NCI-H128 (cell line): ENCODE measurements around the gene MEGF11.

ENCODE experiments used
- DNase-seq: peaks from one replicate; lab custom pipeline; 2025; ENCODE audit not compliant: unreplicated experiment; lab: John Stamatoyannopoulos, UW

The MEGF11 gene

DNA sequence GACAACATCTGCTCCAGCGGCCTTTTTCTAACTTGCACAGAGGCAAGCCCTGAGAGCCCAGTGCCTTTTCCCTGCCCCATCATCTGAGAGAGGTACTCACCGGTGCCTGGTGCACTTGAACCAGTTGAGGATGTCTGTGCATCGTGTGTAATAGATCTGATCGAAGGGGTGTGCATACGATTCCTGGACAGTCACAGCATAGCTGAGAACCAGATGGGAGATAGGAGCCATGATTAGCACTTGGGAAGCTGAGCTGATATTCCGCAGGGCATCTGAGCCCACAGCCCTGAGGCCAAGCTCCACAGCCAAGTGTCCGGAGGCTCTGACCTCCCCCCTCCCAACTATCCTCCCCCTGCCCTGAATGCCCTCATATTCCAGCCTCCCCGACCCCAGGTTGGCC, 129.8 kb downstream of the MEGF11 start:
- no peak for DNase-seq

DNA sequence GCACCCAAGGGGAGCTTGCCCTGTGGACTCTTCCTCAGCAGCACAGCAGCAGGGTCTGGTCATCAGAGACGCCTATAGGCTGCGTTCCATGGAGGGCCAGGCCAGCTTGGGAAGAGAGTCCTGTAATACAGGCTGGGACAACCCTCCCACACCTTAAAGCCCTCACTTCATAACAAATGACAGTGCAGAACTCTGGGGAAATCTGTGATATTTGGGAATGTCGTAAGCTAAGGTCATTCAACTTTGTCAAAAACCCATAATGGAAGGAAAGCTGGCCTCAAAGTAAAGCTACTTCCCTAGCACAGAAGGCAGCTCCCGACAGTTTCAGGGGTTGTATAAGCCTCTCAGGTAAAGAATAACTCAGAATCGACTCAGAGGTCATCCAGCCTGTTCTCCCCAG, 133.1 kb downstream of the MEGF11 start:
- no peak for DNase-seq

DNA sequence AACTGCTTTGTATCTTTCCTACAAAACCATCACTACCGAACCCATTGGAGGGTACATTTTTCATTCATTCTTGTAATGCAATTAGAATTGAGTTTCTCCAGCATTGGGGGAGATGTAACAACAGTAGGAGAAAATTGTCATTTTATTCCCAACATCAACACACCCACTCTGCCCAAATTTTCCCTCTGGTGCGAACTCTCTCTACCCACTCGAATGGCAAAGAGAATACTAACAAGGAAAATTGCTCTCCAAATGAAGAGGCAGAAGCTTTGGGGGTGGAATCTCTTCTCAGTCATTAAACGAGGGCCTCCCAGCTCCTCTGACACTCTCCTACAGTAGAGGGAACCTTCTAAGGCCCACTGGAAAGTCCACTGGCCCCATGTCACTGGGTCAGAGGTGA, 135.7 kb downstream of the MEGF11 start:
- DNase-seq = no peak

DNA sequence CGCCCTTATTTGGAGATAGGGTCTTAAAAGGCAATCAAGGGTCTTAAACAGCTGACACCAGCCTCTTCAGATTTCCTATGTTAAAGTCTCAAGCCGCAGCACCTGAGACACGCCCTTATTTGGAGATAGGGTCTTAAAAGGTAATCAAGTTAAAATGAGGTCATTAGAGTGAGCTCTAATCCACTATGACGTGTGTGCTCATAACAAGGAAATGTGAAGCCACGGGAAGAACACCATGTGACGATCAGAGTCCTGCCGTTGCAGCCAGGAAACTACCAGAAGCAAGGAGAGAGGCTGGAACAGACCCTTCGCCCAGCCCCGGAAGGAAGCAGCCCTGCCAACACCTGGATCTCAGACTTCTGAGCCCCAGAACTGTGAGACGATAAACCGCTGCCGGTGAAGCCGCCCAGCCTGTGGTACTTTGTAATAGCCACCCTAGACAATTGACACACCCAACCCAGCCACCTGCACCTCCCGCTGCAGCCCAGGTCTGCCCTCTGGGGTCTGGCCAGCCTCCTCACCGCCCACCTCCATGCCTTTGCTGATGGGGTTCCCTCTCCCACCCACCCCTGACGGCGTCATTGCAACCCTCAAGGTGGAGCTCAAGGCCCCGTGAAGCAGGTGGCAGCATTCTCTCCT, 137.9 kb downstream of the MEGF11 start:
- DNase-seq = no peak

DNA sequence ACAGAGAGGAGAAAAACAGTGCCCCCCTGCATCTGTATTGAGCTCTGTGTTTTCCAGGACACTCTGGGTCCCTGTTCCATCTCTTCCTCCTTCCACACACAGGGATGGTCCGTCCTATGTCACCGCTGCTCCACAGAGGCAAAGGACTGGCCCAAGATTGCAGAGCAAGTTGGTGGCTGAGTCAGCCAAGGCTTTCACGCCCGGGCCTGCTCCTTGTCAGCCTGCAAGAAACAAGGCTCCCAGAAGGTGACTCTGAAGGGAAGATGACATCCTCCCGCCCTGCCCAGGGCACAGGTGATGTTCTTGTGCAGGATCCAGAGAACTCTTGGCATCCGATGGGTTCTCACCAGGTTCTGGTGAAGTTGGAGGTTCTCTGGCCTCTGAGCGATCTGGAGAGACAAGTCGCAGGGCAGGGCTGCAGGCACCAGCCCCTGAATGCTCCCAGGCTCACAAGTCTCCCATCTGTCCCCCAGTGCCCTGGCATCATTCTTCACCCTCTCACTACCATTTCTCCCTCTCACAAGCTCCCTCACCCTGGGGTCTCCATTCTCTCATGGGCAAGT, 138.6 kb downstream of the MEGF11 start:
- no peak for DNase-seq

DNA sequence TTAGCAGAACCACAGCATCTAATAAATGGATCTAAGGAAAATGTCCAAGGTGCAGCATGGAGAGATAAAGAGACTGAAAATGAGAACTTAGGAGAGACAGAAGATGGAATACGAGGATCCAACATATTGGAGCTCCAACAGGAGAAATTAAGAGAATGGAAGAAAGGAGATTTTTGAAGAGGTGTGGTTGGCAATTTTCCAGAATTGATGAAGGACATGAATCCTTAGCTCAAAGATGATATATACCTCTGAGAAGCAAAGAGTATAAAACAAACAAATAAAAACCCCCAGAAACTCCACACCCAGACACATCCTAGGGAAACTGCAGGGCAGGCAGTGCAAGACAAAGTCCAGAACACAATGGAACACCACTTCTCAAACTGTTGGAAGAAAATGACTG, 141.2 kb downstream of the MEGF11 start:
- no peak for DNase-seq

DNA sequence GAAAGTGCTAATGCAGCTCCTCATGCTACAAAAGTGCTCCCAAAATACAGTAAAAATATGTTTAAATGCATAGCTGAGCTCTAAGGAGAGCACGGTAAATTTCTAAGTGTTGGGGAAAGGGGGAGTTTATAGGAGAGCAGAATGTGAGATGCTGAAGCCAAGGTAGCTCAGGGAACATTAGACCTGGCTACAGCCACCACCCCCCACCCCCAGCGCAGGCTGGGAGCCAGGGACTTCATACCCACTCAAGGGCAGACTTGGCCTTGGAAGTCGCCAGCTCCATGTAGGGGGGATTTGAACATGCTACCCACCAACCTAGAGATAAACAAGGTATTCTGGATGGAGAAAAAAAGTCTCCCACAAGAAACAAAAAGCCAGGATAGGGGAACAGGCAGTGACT, 142.2 kb downstream of the MEGF11 start:
- DNase-seq = no peak

DNA sequence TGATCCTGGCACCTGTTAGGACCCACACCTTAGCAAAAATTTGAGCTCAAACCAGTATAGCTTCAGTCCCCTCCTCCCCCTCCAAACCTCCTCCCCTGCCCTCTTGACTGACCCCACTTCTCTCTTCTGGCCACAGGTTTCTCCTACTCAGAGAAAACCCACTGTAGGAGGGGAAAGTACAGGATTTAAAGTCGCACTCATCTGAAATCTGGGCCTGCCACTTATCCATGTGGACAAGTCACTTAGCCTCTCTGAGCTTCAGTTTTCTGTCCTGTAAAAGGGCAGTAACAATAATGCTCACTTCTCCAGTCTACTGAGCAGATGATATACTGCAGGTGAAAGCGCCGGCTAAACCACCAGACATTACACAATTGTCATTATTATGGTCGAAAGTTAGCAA, 142.7 kb downstream of the MEGF11 start:
- no peak for DNase-seq

DNA sequence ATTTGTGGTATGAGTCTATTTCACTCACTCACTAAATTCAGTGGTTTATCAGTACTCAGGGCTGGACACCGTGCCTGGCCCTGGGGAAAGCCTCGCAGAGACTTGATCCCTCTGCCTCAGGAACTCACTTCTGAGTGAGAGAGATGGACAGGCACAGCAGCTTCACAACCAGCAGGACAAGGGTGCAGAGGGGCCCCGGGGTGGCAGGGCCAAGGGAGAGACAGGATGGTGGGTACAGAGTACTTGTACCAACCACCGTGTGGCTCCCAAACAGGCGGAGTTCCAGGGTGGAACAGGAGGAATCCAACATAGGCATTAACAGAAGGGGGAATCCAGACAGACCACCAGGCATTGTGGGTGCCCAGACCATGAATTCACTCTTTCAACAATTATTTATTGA, 143.7 kb downstream of the MEGF11 start:
- no peak for DNase-seq

DNA sequence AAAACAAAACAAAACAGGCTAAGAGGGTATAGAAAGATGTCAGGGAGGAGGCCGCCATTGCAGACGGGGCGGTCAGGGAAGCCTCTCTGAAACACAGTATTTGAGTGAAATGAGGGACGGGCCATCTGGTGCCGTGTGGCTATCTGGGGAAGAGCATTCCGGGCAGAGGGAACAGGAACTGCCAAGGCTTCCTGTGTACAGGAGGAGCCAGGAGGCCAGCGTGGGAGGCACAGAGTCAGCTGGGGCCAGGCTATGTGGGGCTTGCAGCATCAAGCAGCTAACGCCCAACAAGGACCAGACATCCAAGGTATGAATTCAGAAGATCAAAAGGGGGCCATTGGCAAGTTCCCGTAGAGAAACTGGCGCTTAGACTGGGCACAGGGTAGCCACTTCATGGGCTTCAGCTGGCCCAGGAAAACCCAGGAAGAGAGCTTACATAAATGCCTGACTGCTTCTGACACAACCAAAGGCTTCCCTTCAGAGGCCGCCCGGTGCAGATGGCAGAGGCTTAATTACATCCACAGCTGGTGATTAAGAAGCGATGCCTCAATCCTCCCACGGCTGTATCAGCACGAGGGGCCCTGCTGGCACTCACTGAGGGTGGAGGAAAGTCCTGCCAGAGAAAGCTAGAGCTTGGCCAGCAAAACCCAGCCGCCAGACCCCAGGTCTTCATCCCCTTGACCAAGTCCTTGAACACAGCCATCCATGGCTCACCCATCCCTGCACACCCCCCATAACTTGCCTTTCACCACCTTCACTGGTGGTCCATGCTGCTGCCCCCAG, 144.9 kb downstream of the MEGF11 start:
- no peak for DNase-seq

DNA sequence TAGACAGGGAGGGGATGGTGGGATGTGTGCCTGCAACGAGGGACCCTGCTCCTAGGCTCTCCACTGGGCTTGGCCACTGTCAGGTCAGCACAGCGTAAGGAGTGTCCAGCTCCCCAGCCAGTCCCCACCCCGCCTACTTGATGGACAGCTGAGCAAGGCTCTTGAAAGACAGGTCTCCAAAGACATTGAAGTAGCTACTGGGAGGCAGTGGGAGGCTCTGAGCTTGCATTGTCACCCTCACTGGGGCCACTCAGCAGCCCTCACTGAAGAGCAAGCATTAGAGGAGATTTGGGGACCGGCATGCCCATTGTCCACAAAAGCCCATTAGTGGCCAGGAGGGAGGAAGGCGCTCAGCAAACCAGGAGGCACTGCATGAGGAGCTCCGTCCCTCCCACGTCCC, 146.5 kb downstream of the MEGF11 start:
- no peak for DNase-seq

DNA sequence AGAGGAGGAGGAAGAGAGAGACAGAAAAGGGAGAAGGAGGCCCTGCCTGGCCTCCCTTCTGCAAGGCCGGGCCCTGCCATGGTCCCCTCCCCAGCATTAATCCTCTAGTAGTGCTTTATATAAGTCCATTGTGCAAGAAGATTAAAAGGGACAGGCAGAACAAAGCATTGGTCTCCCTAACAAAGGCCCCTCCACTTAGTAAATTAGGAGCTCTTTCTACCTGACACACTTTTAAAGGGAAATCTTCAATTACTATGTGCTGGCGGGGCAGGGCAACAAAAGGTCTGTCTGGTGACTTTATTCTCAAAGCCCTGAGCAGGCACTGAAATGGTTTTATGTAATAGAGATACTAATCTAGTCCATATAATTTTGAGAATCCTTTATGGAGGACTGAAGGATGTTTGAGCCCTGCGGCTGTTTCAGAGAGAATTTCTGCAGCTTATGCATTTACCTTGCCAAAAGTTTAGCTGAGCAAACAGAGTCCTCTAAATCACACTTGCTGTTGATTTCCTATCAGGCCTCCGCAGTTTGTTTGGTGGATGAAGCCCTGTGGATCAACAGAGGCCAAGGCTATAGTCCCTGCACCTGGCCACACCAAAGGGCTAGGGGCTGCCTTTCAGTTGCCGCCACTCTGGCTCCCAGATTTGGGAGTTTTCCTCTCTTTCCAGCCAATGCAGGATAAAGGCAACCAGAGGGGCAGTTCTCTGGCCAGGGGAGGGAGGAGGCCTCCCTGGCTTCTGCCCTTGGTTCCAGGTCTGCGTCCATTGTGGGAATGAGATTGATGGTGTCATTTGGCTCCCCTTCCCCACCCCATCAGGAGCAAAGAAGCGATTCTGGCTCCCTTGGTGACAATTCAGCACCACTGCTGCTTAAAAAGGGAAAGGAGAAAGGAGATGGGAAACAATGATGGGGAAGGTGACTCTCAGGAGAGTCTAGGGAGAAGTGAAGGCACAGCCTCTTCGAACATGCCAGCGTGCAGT, 148.0 kb downstream of the MEGF11 start:
- no peak for DNase-seq

DNA sequence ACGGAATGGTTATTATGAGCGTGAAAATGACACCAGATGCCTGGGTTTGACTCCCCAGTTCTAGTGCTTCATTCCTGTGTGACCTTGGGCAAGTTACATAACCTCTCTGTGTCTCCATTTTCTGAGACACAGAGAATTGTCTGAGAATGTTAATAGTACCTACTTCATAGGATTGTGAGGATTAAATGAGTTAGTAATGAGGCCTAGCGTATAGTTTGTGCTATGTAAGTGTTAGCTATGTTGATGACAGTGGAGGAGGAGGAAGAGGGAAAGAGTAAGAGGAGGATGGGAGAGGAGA, 150.3 kb downstream of the MEGF11 start:
- DNase-seq = no peak

DNA sequence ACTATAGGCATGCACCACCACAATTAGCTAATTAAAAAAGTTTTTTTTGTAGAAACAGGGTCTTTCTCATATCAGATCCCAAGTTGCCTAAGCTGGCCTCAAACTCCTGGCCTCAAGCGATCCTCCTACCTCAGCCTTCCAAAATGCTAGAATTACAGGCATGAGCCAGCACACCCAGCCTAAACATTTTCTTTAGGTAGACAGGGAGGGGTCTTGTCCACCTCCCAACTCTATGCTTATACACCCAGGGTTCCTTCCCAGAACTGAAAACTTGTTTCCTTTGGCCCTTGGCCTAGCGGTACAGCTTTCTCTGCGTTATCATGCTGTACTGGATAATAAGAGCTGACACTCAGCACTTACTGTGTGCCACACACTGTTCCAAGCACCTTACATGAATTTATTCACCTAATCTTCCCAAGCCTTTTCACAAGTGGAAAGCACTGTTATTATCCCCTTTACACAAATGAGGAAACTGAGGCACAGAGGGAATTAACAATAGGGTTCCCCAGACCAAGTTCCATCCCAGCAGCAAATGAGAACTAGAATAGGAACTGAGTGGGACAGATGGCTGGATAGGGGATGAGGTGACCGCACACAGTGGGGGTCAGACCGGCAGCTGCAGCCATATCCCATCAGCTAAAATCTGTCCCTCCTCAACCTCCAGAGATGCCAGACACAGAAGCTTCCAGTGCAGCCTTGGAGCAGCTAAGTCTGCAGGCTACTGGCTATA, 150.8 kb downstream of the MEGF11 start:
- no peak for DNase-seq

DNA sequence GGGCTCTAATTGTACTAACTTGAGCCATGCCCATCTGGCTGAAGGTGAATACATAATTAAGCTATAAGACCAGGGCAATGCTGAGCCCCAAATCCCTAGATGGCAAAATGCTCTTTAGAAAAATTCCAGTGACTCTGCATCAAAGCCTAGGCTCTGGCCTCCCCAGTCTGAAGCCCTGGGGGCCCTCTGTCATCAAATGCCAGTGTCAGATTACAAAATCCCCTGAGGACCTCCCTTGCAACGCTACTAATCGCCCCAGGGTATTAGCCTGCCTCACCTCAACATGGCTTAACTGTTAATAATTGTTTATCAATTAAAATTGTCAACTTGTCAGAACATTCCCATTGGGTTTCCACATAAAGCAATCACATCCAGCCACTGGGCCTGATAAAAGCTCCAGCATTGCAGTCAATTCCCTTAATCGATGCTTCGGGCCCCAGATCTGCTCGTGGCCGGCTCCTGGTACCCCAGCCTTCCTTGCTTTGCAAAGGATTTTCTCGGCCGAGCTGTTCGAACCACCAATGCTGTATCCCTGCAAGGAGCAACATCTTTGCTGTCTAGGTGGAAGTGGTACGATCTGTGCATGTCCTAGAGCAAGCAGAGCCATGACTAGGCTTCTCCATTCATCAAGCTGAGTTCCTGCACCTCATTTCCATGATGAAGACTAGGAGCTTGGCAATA, 151.7 kb downstream of the MEGF11 start:
- DNase-seq = no peak

DNA sequence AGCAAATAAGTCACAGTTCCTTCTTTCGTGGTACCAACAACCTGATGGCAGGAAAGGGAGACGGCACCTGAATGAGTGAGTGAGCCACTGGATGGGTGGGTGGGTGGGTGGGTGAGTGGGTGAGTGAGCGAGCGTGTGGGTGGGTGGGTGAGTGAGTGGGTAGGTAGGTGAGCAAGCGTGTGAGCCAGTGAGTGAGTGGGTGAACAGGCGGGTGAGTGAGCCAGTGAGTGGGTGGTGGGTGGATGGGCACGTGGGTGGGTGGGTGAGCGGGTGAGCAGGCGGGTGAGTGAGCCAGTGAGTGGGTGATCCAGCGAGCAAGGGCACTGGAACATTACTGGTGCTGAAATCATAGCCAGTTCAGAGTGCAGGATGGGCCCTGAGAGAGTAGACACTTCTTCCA, 152.8 kb downstream of the MEGF11 start:
- DNase-seq = no peak

DNA sequence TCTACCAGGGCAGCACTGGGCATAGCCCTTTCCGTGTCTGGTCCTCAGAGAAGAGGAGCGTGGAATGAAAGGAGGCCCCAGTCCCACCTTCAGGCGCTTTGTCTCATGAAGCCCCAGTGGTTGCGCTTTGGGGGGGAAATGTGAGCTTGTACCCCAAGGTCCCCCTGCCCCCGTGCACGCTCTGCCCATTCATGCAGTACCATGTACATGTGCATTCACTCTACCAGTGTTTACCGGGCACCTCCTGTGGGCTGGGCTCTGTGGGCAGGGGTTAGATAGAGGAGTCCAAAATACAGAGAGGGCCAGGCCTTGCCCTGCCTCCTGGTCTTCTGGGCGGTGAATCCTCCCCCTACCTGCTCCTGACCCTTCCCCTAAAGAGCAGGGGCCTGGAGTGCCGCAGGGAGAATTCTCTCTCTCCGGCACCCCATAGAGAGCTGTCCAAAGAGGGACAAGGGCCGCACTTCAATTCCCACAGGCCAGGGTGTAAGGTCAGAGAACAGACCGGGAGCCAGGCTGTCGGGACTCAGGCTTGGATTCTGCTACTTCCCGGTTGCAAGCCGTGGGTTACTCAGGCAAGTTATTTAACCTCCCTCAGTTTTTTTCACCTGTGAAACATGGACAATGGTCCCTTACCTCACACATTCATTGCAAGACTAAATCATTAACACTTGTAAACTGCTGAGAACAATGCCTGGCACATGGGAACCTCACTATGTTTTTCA, 153.4 kb downstream of the MEGF11 start:
- no peak for DNase-seq

DNA sequence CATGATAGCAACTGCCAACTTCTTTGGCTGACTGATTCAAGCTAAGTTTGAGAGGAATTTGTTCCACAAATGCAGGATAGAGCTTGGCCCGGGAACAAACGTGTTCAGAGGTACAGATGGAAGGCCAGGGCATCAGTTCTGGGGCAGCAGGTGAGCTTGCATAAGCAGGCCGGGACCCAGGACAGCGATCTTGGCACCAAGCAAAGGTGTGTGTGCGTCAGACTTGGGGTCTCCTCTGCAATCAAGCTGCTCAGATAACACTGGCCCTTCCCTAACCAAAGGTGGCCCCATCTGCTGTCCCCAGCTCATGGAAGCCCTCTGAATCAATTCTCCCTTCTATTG, 155.6 kb downstream of the MEGF11 start:
- no peak for DNase-seq

DNA sequence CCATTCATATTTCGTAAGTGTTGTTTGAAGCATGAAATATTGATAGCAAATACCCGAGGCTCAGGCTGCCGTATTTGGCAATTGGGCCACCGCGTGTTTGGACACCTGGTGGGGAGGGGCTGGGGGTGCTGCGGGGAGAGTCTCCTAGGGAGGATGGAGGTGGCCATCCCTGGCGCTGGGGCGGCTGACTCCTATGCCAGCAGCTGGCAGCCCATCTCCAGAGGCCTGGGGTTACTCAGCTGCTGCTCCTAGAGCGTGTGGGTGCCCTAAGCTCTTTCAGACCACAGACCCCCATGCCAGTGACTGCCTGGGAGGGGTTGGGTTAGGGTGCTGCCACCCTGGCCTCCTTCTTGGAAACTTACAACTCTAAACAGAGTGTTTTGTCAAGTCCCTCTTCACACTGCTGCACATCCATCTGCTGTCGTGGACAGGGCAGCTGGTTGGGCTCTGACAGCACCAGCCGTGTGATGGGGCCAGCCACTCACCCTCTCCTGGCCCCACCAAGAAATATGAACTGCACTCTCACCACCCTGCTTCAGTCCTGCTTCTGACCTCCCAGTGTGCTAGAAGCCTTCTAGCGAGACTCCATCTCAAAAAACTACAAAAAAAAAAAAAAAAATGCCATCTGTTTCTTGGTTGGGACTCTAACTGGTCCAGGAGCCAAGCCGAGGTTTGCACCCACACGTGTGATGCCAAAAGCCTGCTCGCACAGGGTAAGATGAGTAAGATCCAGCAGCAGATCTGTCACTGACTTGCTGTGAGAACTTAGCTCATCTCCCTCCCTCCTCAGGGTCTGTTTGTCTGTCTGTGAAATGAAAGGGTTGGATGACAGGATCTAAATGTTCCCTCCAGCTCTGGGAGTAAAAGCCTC, 156.2 kb downstream of the MEGF11 start:
- no peak for DNase-seq
